ENCODE results near the gene SCYGR1. TPM values are rescaled to one million over a fixed set of nuclear protein-coding genes. Genes with fewer than 3 reads are reported as not detected.

The SCYGR1 gene
- total RNA-seq, 1 experiment from 2014 or later, result not detected

GRCh38 chr2:227344231-227344630 is 43.5 kb downstream of the SCYGR1 start:
- Mint-ChIP-seq H3K27me3 (ENCODE audit: insufficient read depth, unreplicated experiment) (no peaks in the 10 kb centered on the region), H3K4me1 (ENCODE audit: low read depth, unreplicated experiment) (no peaks in the 10 kb centered on the region), H3K4me3 (ENCODE audit: unreplicated experiment) (no peak overlapping the region), H3K9me3 (ENCODE audit: unreplicated experiment) (no peaks in the 10 kb centered on the region), H3K36me3 (ENCODE audit: insufficient read depth, unreplicated experiment) (peaks cover 31% of the 10 kb centered on the region), H3K27ac (ENCODE audit: unreplicated experiment) (no peak overlapping the region)
- no TSS peak for BruUV-seq (replicated peaks)
- H3K4me3 ChIP-seq (ENCODE audit: low read depth, low read length), result no peak overlapping the region
- no peaks in the 10 kb centered on the region for H3K27me3 ChIP-seq (replicated peaks; ENCODE audit: control insufficient read depth, insufficient read depth, low read length)
- no peaks in the 10 kb centered on the region for H3K9me3 ChIP-seq
- ChIA-PET POLR2A (no interaction called here), CTCF (no interaction called here)
- peaks cover under 1% of the 10 kb centered on the region; the same call in 1 of the 2 replicates for H3K36me3 ChIP-seq (ENCODE audit: control insufficient read depth, insufficient read depth, low read length)
- no peak for TF ChIP-seq CTCF (IDR thresholded peaks at IDR 0.05; ENCODE audit: insufficient read depth in 1 of 2, low read depth in 1 of 2, low read length in 1 of 2, severe bottlenecking in 1 of 2, unreplicated experiment in 1 of 2)
- no peak for DNase-seq
- peaks cover 3% of the 10 kb centered on the region; the same call in 1 of the 2 replicates for H3K4me1 ChIP-seq
- intact Hi-C loops (cut with micrococcal nuclease; ENCODE audit: unreplicated experiment), result no loop called here

GRCh38 chr2:227341553-227341952 is 46.2 kb downstream of the SCYGR1 start:
- BruUV-seq (replicated peaks), result no TSS peak
- POLR2A ChIA-PET, result no interaction called here
- H3K4me3 Mint-ChIP-seq (ENCODE audit: unreplicated experiment), result no peak overlapping the region
- H3K27me3 Mint-ChIP-seq (ENCODE audit: insufficient read depth, unreplicated experiment), result no peaks in the 10 kb centered on the region
- Histone ChIP-seq H3K36me3 (ENCODE audit: control insufficient read depth, insufficient read depth, low read length) (peaks cover 1% of the 10 kb centered on the region; the same call in 1 of the 2 replicates), H3K9me3 (no peaks in the 10 kb centered on the region), H3K27me3 (replicated peaks; ENCODE audit: control insufficient read depth, insufficient read depth, low read length) (no peaks in the 10 kb centered on the region), H3K4me3 (ENCODE audit: low read depth, low read length) (no peak overlapping the region), H3K4me1 (peaks cover 4% of the 10 kb centered on the region)
- no peak overlapping the region for H3K27ac Mint-ChIP-seq (ENCODE audit: unreplicated experiment)
- no peak for TF ChIP-seq CTCF (IDR thresholded peaks at IDR 0.05; ENCODE audit: insufficient read depth in 1 of 2, low read depth in 1 of 2, low read length in 1 of 2, severe bottlenecking in 1 of 2, unreplicated experiment in 1 of 2)
- H3K9me3 Mint-ChIP-seq (ENCODE audit: unreplicated experiment), result no peaks in the 10 kb centered on the region
- no peaks in the 10 kb centered on the region for H3K4me1 Mint-ChIP-seq (ENCODE audit: low read depth, unreplicated experiment)
- CTCF ChIA-PET, result no interaction called here
- H3K36me3 Mint-ChIP-seq (ENCODE audit: insufficient read depth, unreplicated experiment), result peaks cover 41% of the 10 kb centered on the region
- intact Hi-C loops (cut with micrococcal nuclease; ENCODE audit: unreplicated experiment), result no loop called here
- no peak for DNase-seq

- Histone ChIP-seq H3K4me1 (peaks cover 4% of the 10 kb centered on the region), H3K9me3 (no peaks in the 10 kb centered on the region), H3K27me3 (replicated peaks; ENCODE audit: control insufficient read depth, insufficient read depth, low read length) (no peaks in the 10 kb centered on the region), H3K4me3 (ENCODE audit: low read depth, low read length) (no peak overlapping the region), H3K36me3 (ENCODE audit: control insufficient read depth, insufficient read depth, low read length) (peaks cover 1% of the 10 kb centered on the region; the same call in 1 of the 2 replicates)
- H3K36me3 Mint-ChIP-seq (ENCODE audit: insufficient read depth, unreplicated experiment), result peaks cover 44% of the 10 kb centered on the region
- intact Hi-C loops (cut with micrococcal nuclease; ENCODE audit: unreplicated experiment), result no loop called here
- H3K27me3 Mint-ChIP-seq (ENCODE audit: insufficient read depth, unreplicated experiment), result no peaks in the 10 kb centered on the region
- H3K4me1 Mint-ChIP-seq (ENCODE audit: low read depth, unreplicated experiment), result no peaks in the 10 kb centered on the region
- H3K4me3 Mint-ChIP-seq (ENCODE audit: unreplicated experiment), result no peak overlapping the region
- H3K9me3 Mint-ChIP-seq (ENCODE audit: unreplicated experiment), result no peaks in the 10 kb centered on the region
- ChIA-PET CTCF (interaction anchor here (0.5 to 1.4 kb wide), 2 partner anchors 70 to 426 kb away, joined by 3 to 6 read pairs; no protein-coding TSS in a partner anchor), POLR2A (interaction anchor here (0.6 kb wide), 1 partner anchor 12 kb away, joined by 3 read pairs; no protein-coding TSS in a partner anchor)
- no TSS peak for BruUV-seq (replicated peaks)
- H3K27ac Mint-ChIP-seq (ENCODE audit: unreplicated experiment), result no peak overlapping the region
- no peak for TF ChIP-seq CTCF (IDR thresholded peaks at IDR 0.05; ENCODE audit: insufficient read depth in 1 of 2, low read depth in 1 of 2, low read length in 1 of 2, severe bottlenecking in 1 of 2, unreplicated experiment in 1 of 2)
- no peak for DNase-seq
Observed at GRCh38 chr2:227340106-227340505, 47.6 kb downstream of the SCYGR1 start.
